GM12878 (cell line): ENCODE data around the gene FGF14. TPM values are rescaled to one million over a fixed set of nuclear protein-coding genes. Genes with fewer than 3 reads are reported as not detected.

Experiments
- ATAC-seq: fragments of 200-7000 bp; cut with Tn5 transposase; 3 replicates; pipeline ENCODE4 v1.9.1; 2020; ENCODE audit warnings: mild to moderate bottlenecking, moderate library complexity
- BruUV-seq: library from RNA; stranded (reverse); fragments of 400-500 nt; replicated peaks from 2 replicates; lab custom pipeline; 2021; lab: Mats Ljungman, UMichigan
- CTCF ChIA-PET: fragments of 300-600 bp; sonication (Branson Sonifier 250); formaldehyde crosslinking; extraction: SDS; loops from one replicate; lab custom pipeline; 2021; ENCODE audit warnings: inconsistent platforms; lab: Yijun Ruan, JAX
- POLR2A ChIA-PET: fragments of 350-600 bp; formaldehyde crosslinking; extraction: SDS; loops from one replicate; lab custom pipeline; 2021; ENCODE audit warnings: inconsistent platforms; lab: Charles Lee
- RAD21 ChIA-PET: fragments of 300-600 bp; sonication (Branson Sonifier 250); formaldehyde crosslinking; loops from one replicate; lab custom pipeline; 2023; ENCODE audit warnings: antibody characterized with exemption; ENCODE audit not compliant: unreplicated experiment; lab: Charles Lee
- SMC1A ChIA-PET: fragments of 300-600 bp; sonication (Branson Sonifier 250); formaldehyde crosslinking; loops from one replicate; lab custom pipeline; 2023; ENCODE audit not compliant: unreplicated experiment, uncharacterized antibody; lab: Charles Lee
- DNase-seq: peaks from one replicate; pipeline ENCODE4 v3.0.0-alpha.2; 2011; ENCODE audit warnings: low read depth, low spot score
- FAIRE-seq: peaks from 3 replicates; lab custom pipeline; 2011; peaks lifted over from hg19 to GRCh38; lab: Jason Lieb, UNC
- H2AFZ ChIP-seq: 2 replicates; pipeline ENCODE4 v1.6.0; 2011; ENCODE audit warnings: low read depth, low read length, control low read depth; ENCODE audit not compliant: control insufficient read depth
- H3K27ac ChIP-seq: 2 replicates; pipeline ENCODE4 v1.5.1; 2011; ENCODE audit warnings: control low read depth; ENCODE audit not compliant: control insufficient read depth, insufficient read depth
- H3K27me3 ChIP-seq, 2 experiments: replicated peaks in 1 of 2; 2 replicates each; pipeline versions ENCODE4 v1.6.0 to v1.6.1; 2011; ENCODE audit warnings: low read length in 1 of 2; ENCODE audit not compliant: control insufficient read depth in 2 of 2, insufficient read depth in 2 of 2
- H3K36me3 ChIP-seq, 2 experiments: 2 replicates each; pipeline ENCODE4 v1.5.1; 2011; ENCODE audit warnings: low read length in 1 of 2; ENCODE audit not compliant: control insufficient read depth in 2 of 2, insufficient read depth in 2 of 2
- H3K4me1 ChIP-seq: 2 replicates; pipeline ENCODE4 v1.6.1; 2011; ENCODE audit warnings: mild to moderate bottlenecking, low read length, moderate library complexity, mixed read lengths; ENCODE audit not compliant: control insufficient read depth, insufficient read depth
- H3K4me2 ChIP-seq: 2 replicates; pipeline ENCODE4 v1.6.0; 2011; ENCODE audit warnings: control low read depth; ENCODE audit not compliant: control insufficient read depth, insufficient read depth
- H3K4me3 ChIP-seq: fragments of 200-600 bp; sonication (generic); 2 replicates; pipeline ENCODE4 v1.5.1; 2016
- H3K79me2 ChIP-seq: 2 replicates; pipeline ENCODE4 v1.6.0; 2011; ENCODE audit warnings: low read length; ENCODE audit not compliant: control insufficient read depth, insufficient read depth
- H3K9ac ChIP-seq: 2 replicates; pipeline ENCODE4 v1.8.0; 2011; ENCODE audit warnings: low read length, control low read depth, mixed read lengths; ENCODE audit not compliant: control insufficient read depth, insufficient read depth
- H3K9me3 ChIP-seq: replicated peaks from 3 replicates; pipeline ENCODE4 v1.5.1; 2011; ENCODE audit warnings: mild to moderate bottlenecking, low read length; ENCODE audit not compliant: control insufficient read depth, insufficient read depth
- H4K20me1 ChIP-seq: 2 replicates; pipeline ENCODE4 v1.6.0; 2011; ENCODE audit not compliant: control insufficient read depth, insufficient read depth
- ATF7 ChIP-seq: fragments of 450-650 bp; IDR thresholded peaks from 2 replicates; pipeline ENCODE4 v1.6.1; 2016; ENCODE audit warnings: low read depth, mild to moderate bottlenecking
- E2F4 ChIP-seq: IDR thresholded peaks from 2 replicates; pipeline ENCODE4 v1.6.1; 2012; ENCODE audit warnings: low read depth, low read length, improper control_type of control experiment
- EGR1 ChIP-seq, 2 experiments: IDR thresholded peaks; 1 replicate in 1 of 2; 2 replicates in 1 of 2; pipeline ENCODE4 v1.6.1; 2011 to 2012; ENCODE audit warnings: low read depth in 2 of 2, low read length in 2 of 2, borderline replicate concordance in 1 of 2, mild to moderate bottlenecking in 1 of 2, moderate library complexity in 1 of 2
- ELK1 ChIP-seq: IDR thresholded peaks from 2 replicates; pipeline ENCODE4 v1.6.1; 2012; ENCODE audit warnings: low read depth, low read length, improper control_type of control experiment
- FOS ChIP-seq: IDR thresholded peaks from 3 replicates; pipeline ENCODE4 v1.6.1; 2011; ENCODE audit warnings: borderline replicate concordance; ENCODE audit not compliant: insufficient read length; ENCODE audit errors: extremely low read depth
- KLF5 ChIP-seq: fragments of 450-650 bp; IDR thresholded peaks from 2 replicates; pipeline ENCODE4 v1.6.1; 2014; ENCODE audit warnings: mild to moderate bottlenecking; ENCODE audit not compliant: partially characterized antibody
- MXI1 ChIP-seq: fragments of 150-350 bp; IDR thresholded peaks from 2 replicates; pipeline ENCODE4 v1.6.1; 2011; ENCODE audit warnings: low read depth, mild to moderate bottlenecking, inconsistent platforms, low read length, improper control_type of control experiment
- POLR2A ChIP-seq: IDR thresholded peaks from 2 replicates; pipeline ENCODE4 v1.6.1; 2011; ENCODE audit warnings: low read depth, mild to moderate bottlenecking, low read length
- POU2F2 ChIP-seq: IDR thresholded peaks from 3 replicates; pipeline ENCODE4 v1.6.1; 2011; ENCODE audit warnings: low read depth, mild to moderate bottlenecking, low read length, borderline replicate concordance
- SRF ChIP-seq, 2 experiments: IDR thresholded peaks; 2 replicates each; pipeline ENCODE4 v1.6.1; 2011; ENCODE audit warnings: low read depth in 2 of 2, low read length in 2 of 2, mild to moderate bottlenecking in 1 of 2, moderate library complexity in 1 of 2
- TAF1 ChIP-seq: IDR thresholded peaks from 2 replicates; pipeline ENCODE4 v1.6.1; 2011; ENCODE audit warnings: mild to moderate bottlenecking, low read depth, low read length, borderline replicate concordance
- in situ Hi-C: fragments of 300-500 bp; cut with MboI; formaldehyde crosslinking; loops from 9 replicates; pipeline ENCODE4 v1.14.3; 2018; ENCODE audit warnings: mixed read lengths
- intact Hi-C: fragments of 100-400 bp; cut with micrococcal nuclease; formaldehyde crosslinking; loops from one replicate; pipeline ENCODE4 v1.14.2; 2022; ENCODE audit not compliant: unreplicated experiment
- polyA plus RNA-seq, 11 experiments: library from polyadenylated mRNA; depleted of rRNA in 4 of 11; unstranded in 6 of 11; stranded (reverse) in 5 of 11; fragments of >200 nt; fragmentation: Nextera tagmentation in 4 of 11; fragmentation: Illumina TruSeq in 1 of 11; extraction: Ambion mirVana in 4 of 11; extraction: Trizol in 1 of 11; gene quantifications; 1 replicate in 1 of 11; 2 replicates in 10 of 11; pipeline versions ENCODE4 v1.2.1 to v1.2.3, GENCODE V29; 2011 to 2016; ENCODE audit warnings: inconsistent platforms in 2 of 11, missing spikeins in 2 of 11, low read depth in 1 of 11
- total RNA-seq, 4 experiments: library from RNA; depleted of rRNA in 3 of 4; stranded (reverse); fragments of >200 nt in 3 of 4; fragmentation: Illumina TruSeq in 1 of 4; extraction: Trizol in 1 of 4; gene quantifications; 2 replicates each; pipeline versions ENCODE4 v1.2.1 to v1.2.3, GENCODE V29; 2013 to 2021
- TF ChIP-seq, protein P1 (sequence below): IDR thresholded peaks from 2 replicates; pipeline ENCODE4 v1.6.1; 2012; ENCODE audit warnings: mild to moderate bottlenecking, low read depth, low read length

The FGF14 gene
- total and polyA plus RNA-seq, 10 of the 15 experiments (the other 5 are each of a cell fraction or from before 2014, with no cell fraction given), result under 0.01 to 0.44 (median 0.04) TPM

DNA sequence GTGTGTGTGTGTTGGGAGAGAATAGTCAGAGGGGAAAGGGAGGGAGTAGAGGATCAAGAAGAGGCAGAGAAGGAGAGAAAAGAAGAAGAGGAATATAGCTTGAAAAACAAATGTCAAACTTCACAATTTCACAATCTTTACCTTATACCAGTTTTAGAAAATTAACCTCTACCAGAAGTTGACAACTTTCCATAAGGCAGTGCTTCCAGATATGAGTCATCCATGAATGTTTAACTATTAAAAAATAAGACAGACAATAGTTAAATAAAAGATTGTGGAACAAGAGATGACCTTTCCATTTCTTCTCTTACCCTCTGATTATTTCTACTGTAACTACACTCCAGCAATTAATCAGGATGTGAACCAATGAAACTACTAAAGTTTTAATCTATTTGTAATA lies 720.0 kb downstream of the FGF14 start:
- Histone ChIP-seq H3K27ac (no peak overlapping the region), H4K20me1 (no peaks in the 10 kb centered on the region), H3K9ac (no peak overlapping the region), H3K4me1 (no peaks in the 10 kb centered on the region), H3K9me3 (no peaks in the 10 kb centered on the region), H3K79me2 (no peaks in the 10 kb centered on the region), H3K4me2 (no peak overlapping the region), H3K36me3 (no peaks in the 10 kb centered on the region), H3K27me3 (no peaks in the 10 kb centered on the region), H3K4me3 (no peak overlapping the region), H2AFZ (no peak overlapping the region)
- in situ Hi-C loops (no loop called here), intact Hi-C loops (no loop called here)
- CTCF ChIA-PET, result no interaction called here
- SMC1A ChIA-PET, result no interaction called here
- DNase-seq (no peak), ATAC-seq (no peak), FAIRE-seq (no peak)
- TF ChIP-seq EGR1 (IDR thresholded peaks at IDR 0.05; ENCODE audit: borderline replicate concordance in 1 of 2, low read depth in 2 of 2, low read length in 2 of 2) (no peak), ELK1 (no peak), ATF7 (no peak), TAF1 (no peak), MXI1 (no peak), POU2F2 (no peak), E2F4 (no peak), KLF5 (no peak), POLR2A (no peak), FOS (no peak), SRF (IDR thresholded peaks at IDR 0.05; ENCODE audit: low read depth in 2 of 2, low read length in 2 of 2) (no peak)
- TF ChIP-seq, protein P1, sequence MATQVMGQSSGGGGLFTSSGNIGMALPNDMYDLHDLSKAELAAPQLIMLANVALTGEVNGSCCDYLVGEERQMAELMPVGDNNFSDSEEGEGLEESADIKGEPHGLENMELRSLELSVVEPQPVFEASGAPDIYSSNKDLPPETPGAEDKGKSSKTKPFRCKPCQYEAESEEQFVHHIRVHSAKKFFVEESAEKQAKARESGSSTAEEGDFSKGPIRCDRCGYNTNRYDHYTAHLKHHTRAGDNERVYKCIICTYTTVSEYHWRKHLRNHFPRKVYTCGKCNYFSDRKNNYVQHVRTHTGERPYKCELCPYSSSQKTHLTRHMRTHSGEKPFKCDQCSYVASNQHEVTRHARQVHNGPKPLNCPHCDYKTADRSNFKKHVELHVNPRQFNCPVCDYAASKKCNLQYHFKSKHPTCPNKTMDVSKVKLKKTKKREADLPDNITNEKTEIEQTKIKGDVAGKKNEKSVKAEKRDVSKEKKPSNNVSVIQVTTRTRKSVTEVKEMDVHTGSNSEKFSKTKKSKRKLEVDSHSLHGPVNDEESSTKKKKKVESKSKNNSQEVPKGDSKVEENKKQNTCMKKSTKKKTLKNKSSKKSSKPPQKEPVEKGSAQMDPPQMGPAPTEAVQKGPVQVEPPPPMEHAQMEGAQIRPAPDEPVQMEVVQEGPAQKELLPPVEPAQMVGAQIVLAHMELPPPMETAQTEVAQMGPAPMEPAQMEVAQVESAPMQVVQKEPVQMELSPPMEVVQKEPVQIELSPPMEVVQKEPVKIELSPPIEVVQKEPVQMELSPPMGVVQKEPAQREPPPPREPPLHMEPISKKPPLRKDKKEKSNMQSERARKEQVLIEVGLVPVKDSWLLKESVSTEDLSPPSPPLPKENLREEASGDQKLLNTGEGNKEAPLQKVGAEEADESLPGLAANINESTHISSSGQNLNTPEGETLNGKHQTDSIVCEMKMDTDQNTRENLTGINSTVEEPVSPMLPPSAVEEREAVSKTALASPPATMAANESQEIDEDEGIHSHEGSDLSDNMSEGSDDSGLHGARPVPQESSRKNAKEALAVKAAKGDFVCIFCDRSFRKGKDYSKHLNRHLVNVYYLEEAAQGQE, result no peak
- BruUV-seq, result no TSS peak
- POLR2A ChIA-PET, result no interaction called here
- RAD21 ChIA-PET, result no interaction called here
